Activated naive CD4-positive, alpha-beta T cell (primary cell): ENCODE results near the gene EXOC3L4.

Experiments
- DNase-seq, 4 experiments: peaks; one replicate each; lab custom pipeline; 2025; lab: John Stamatoyannopoulos, UW

EXOC3L4 gene

DNA sequence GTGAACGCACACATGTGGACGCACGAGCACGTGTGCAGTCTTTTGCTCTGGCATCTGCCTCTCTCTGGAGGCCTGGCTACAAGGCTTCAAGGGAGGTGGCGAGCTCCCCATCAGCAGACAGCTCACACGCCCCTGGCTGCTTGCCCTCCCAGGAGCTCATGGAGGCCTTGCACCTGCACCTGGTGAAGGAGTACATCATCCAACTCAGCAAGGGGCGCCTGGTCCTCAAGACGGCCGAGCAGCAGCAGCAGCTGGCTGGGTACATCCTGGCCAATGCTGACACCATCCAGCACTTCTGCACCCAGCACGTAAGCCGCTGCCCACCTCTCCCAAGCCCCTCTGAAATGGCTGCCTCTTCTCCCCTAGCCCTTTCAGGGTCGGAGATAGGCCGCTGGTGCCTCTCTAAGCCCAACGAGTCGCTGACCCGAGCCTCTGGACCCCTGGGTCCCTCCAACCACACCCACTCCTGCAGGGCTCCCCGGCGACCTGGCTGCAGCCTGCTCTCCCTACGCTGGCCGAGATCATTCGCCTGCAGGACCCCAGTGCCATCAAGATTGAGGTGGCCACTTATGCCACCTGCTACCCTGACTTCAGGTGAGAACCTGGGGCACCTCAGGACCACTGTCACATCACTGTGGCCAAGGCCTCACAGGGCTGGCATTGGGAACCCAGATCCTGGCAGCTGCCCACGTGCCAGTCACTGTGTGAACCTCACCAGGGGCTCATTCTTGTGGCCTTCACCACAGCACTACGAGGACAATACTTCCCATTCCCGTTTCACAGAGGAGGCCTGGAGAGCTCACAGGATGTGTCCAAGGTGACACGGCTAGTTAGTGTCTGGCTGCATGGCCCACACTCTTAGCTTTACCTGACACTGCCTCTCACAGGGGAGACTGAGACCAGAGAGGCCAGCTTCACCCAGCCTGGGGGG lies 39.0 kb downstream of the EXOC3L4 start:
- DNase-seq, result no peak

DNA sequence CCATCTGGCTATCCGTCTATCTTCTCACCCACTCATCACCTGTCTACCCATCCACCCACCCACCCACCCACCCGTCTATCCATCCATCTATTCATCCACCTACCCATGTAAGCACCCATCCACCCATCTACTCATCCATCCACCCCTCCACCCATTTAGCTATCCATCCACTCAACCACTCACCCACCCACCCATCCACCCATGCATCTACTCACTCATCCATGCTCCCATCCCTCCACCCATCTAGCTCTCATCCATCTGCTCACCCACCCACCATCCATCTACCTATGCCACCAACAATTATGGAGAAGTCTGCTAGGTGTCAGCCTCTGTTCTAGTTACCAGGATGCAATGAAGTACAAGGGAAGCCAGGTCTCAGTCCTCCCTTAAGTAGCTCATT lies 39.9 kb downstream of the EXOC3L4 start:
- DNase-seq, result no peak

DNA sequence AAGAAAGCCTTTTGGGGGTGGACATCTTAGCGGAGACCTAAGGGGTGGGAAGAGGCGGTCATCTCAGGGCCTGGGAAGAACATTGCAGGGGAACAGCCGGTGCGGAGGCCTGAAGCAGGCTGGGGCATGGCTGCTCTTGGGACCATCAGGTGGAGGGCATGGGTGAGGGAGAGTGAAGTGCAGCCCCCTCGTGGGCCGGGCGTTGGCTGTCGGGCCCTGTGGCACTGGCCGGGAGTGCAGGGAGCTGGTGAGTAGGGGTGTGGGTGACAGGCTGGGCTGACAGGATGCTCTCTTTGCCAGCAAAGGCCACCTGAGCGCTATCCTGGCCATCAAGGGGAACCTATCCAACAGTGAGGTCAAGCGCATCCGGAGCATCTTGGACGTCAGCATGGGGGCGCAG lies 40.4 kb downstream of the EXOC3L4 start:
- no peak for DNase-seq

DNA sequence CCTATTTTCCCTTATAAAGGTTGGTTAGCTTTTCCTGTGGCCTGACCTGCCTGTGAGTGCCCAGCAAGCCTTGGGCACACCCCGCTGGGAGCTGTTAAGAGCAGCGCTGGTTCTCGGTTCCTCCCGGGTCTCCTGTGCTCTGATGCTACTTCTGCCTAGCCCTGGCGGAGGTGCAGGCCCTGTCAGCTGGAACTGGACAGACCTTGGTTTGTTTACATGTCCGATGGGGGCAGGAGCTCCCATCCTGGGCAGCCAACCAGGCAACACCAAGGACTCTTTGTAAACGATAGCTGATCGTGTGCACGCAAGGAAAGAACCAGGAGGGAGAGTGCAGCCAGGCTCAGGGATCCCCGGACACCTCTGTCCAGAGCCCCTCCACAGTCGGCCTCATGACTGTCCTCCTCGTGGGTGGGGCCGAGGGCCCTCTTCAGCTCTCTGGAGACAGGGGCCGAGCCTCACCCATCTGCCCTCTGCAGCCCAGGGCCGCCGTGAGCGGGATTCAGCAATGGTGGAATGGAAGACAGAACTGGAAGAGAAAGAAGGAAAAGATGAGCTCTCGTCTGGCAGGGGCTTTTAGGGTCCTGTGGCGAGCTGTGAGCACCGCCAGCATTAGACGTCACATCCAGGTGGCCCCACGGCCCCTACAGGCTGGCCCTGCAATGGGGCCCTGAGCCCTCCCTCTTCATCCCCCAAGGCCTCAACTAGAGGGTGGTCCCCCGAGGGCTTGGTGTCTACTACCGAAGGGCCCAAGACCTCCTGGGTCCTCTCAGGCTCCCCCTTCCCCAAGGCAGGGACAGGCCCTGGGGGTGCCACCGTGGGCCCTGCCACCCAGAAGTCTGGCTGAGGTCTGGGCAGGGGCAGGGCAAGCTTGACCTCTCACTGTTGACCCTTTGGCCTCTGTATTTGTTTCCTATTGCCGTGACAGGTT lies 41.1 kb downstream of the EXOC3L4 start:
- no peak for DNase-seq

DNA sequence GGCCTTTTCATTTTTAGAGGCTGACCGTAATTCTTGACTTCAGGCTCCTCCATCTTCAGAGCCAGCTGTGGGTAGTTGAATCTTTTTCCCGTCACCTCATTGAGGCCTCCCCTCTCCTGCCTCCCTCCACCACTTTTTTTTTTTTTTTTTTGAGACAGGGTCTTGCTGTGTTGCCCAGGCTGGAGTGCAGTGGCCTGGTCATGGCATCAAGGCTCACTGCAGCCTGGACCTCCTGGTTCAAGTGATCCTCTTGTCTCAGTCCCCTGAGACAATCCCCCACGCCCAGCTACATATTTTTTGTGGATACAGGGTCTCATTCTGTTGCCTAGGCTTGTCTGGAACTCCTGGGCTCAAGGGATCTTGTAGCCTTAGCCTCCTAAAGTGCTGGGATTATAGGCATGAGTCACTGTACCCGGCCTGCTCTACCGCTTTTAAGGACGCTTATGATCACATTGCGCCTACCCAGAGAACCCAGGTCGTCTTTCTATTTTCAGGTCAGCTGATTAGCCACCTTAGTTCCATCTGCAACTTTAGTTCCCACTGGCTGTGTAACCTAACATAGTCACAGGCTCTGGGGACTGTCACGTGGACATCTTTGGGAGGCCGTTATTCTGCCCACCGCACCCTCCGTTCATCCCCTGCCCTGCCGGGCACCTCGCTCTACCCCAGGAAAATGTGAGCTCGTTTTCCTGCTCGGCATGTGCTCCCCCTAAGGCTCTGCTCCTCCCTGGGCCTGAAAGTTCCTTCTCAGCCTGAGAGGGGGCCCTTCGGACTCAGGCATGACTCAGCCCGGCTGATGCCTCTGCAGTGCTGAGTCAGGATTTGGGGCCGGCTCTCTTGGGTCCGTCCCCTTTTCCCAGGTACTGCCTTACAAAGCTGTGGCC lies 42.1 kb downstream of the EXOC3L4 start:
- no peak for DNase-seq

DNA sequence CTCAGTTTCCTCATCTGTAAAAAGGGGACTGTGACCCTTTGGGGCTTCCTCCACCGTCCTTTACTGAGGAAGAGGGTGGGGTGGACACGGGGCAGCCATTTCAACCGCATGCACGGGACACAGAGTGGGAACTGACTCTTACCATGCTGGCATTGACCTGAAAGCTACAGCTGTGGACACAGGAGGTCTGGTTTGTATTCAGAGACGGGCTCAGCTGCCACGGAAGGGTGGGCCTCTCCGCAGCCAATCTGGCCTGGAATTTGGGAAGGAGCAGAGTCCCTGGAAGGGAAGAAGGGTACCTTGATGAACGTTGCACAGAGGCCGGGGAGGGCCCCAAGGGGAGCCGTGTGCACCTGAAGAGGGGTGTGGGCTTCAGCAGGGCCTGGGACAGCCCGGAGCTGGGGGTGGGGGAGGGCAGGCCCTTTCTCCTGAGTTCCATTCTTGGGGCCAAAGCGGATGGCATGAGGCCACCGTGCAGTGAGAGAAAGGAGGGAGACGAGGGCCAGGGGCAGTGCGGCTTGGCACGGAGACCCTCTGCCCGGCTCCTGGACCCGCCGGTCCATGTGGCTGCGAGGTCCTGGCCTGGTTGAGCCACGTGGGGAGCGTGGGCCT lies 43.3 kb downstream of the EXOC3L4 start:
- DNase-seq, result no peak

DNA sequence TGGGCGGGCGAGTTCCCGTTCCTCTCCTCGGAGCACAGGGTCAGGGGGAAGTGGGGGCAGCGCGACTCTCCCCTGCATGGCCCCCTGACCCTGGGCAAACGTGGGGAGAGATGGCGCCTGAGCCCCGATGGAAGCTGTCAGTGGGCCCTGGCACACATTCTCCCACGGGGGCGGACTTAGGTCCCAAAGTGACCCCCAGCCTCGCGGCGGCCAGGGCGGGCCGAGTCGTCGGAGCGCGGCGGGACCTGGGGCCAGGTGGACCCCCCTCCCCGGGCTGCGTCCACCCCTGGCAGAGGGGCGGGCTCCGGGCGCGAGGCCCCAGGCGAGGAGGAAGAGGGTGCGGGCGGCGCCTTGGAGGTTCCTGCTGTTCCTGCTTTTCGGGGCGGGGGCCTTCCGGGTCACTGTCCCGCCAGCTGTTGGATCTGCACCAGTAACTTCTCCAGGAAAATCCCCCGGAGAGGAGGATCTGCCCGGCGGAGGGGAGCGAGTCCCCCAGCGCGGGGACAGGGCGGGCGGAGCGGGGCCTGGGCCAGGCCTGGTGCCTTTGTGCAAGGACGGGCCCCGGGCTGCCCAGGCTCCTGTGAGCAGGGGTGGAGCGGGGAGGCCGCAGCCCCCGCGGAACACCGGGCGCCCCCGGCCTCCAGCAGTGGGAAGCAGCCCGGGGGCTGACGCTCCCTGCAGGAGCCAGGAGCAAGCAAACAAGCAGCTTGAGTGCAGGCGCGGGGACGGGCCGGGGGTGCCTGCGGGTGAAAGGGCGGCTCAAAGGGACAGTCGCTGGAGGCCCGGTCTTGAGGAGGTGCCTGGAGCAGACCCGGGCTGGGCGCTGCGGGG lies 44.0 kb downstream of the EXOC3L4 start:
- DNase-seq, result no peak

DNA sequence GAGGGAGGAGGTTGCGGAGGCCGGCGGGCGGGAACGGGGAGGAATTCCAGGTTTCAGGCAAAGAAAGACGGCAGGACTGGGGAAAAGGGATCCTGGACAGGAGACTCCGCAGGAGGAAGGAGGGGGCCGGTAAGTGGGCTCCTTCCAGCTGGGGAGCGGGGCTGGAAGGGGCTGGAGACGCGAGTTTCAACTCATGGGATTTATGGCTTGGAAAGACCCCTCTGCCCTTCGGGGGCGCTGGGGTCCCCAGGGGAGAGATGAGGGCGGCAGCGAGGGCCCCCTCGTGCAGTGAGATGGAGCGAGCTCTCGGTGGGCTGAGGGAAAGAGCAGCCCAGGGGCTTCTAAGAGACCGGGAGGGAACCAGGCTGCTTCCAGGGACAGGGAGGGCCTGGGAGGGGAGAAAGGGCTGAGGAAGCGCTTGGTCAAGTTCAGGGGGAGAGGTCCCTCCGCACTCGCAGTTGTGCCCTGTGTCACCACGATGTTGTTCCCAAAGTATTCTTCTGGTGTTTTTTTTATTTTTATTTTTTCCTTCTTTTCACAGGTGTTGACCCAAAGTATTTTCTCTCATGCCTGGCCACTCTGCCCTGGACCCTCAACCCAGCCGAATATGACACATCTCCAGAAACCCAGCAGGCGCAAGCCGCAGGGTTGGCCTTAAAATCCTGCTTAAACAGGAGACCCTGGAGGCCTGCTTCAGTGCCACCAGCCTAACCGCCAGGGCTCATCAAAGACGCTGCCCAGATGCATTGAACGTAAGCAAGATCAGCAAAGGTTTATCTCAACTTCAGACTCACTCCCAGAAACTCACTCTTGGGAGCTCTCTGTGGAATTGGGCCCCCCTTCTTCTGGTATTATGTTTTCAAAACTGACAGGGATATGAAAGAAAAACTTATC lies 44.9 kb downstream of the EXOC3L4 start:
- no peak for DNase-seq

DNA sequence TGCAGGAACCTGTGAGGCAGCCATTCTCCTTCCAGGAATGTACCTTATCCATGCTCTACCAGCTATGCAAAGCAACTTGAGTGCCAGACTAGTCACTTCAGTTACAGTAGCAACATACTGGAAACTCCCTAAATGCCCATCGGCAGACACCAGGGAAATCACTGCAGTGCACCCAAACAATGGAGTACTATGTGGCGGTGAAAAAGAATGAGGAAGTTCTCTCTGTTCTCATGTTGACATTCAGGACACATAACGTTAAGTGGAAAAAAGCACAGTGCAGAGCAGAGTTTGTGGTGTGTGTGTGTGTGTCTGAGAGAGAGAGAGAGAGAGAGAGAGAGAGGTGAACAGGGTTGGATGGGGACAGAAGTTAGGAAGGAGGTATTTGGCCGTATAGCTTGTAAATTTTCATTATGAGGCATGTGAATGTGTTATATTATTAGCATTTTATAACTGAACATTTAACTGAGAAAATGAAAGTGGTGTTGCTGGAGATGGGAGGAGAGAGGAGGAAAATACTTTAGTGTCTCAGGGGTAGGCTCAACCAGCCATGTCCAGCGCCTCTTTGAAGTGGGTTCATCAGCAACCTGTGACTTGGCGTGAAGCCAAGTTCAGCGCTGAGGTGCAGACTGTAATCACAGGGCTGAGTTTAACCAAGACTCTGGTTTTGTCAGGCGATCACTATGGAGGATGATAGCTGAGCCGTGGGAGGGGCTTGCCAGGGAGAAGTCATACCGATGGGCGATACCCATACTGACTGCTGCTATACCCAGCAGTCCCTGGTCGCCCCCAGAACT lies 46.0 kb downstream of the EXOC3L4 start:
- no peak for DNase-seq

DNA sequence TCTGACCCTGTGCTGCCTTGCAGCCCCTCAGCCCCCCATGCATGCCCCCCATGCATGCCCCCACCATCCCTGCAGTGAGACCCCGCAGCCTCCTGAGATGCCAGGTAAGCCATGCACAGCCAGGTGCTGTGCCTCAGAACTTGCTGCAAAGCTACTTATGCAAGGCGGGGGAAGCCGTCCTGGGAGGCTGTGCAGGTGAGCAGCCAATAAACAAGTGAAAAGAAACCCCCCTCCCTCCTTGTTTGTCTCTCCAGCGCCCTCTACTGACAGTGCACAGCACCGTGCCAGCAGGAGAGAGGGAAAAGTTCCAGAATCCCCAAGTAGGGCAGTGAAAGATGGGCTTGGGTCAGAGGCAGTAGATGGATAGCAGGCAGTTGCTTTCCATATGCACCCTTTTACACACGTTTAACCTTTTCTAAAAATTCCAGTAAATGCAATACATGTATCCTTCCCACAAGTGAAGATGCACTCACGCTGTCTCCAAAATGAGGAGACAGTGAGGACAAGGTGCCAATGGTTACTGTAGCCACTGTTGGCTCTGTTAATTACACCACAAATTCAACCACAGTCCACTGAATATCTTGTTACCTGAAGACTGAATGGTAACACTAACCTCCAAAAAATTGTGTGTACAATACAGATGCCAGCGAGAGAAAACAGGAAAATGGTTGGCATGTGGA lies 46.7 kb downstream of the EXOC3L4 start:
- no peak for DNase-seq

DNA sequence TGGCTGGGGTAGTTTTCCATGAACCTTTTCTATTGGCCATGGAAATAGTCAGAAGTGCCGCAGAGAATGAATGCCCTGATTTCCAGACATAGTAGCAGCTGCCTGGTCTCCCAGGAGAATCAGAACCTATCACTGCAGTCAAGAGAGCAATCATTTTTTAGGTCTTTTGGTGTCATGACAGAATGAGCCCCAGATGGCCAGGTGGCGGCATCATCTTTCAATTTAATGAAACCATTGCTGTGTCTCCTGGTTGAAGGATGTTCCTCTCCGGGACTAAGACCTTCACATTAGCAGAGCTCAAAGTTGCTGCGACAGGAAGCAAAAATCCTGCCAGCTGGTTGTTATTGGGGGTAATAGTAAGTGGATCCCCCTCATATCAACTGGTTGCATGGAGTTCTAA lies 47.5 kb downstream of the EXOC3L4 start:
- DNase-seq, result no peak

DNA sequence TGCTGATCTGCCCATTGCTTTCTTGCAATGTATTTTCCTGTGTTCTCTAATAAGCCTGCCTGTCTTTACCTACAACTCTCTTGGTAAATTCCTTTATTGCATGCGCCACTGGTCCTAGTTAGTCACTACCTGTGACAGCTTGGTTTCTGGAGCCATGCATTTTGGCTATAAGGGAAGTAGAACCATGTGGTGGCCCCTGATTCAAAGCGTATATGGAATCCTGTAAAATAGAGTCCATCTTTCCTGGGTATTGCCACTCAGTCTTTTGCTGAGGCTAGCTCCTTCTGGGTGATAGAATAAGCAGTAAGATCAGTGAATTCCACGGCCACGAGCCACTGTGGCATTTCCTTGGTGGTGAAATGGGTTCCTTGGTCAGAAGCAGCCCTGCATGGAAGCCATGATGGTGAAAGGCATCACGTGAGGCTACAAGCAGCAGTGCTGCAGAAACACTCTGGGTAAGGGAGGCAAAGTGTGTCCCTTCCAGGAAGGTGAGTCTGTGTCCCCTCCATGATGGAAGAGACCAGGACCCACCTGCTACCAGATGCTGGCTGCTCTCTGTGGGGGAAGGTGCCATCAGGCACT lies 48.3 kb downstream of the EXOC3L4 start:
- no peak for DNase-seq

DNA sequence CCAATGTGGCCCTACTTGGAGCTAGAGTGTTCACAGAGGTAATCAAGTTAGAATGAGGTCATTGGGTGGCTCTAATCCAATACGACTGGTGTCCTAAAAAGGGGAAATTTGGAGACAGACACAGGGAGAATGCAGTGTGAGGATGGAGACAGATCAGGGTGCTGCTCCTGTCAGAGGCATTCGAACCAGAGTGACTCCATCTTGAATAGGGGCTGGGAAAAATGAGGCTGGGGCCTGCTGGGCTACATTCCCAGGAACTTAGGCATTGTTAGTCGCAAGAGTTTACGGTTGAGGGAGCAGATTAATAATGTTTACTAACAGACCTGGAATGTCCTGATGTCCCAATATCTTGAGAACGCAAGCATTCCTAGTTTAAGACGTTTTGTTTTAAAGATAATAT lies 49.0 kb downstream of the EXOC3L4 start:
- DNase-seq, result no peak

DNA sequence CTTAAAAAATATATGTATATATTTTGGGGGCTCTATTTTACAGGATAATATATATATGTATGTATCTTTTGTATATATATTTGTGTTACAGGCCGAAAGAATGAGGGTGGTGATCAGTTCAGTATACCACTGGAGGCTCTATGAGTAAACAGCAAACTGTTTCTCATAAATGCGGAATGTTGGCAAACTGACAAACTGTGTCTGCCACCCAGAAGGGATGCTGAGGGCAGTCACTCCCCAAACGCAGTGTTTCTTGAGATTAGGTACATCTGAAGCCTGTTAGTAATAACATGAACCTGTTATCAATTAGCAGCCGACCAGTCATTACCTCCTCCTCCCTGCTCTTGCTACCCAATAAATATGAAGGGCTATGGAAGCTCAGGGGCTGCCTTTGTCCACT lies 49.6 kb downstream of the EXOC3L4 start:
- no peak for DNase-seq

DNA sequence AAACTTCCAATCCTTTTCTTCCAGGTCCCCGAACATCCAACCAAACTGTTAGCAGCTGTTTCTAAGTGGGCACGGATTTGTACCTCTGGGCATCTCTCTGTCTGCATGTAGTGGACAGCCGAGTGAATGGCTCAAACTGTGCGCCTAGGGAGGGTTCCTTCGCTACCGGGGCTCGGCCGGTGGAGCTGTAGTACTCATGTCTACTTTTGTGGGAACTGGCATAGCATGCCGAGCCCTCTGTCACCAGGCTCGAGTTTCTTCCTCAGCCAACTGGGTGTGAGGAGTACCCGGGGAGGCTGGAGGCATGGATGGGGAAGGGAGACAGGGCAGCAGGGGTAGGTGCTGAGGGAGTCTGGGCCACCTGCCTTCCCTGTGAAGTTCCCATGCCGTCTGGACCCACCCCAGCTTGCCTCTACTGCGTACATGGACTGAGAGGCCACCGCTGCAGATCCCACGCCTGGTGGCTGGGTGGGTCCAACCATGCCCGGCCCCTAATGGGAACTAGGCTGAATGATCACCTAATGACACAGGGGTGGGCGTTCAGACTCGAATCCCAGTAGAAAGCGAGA lies 51.7 kb downstream of the EXOC3L4 start:
- no peak for DNase-seq

DNA sequence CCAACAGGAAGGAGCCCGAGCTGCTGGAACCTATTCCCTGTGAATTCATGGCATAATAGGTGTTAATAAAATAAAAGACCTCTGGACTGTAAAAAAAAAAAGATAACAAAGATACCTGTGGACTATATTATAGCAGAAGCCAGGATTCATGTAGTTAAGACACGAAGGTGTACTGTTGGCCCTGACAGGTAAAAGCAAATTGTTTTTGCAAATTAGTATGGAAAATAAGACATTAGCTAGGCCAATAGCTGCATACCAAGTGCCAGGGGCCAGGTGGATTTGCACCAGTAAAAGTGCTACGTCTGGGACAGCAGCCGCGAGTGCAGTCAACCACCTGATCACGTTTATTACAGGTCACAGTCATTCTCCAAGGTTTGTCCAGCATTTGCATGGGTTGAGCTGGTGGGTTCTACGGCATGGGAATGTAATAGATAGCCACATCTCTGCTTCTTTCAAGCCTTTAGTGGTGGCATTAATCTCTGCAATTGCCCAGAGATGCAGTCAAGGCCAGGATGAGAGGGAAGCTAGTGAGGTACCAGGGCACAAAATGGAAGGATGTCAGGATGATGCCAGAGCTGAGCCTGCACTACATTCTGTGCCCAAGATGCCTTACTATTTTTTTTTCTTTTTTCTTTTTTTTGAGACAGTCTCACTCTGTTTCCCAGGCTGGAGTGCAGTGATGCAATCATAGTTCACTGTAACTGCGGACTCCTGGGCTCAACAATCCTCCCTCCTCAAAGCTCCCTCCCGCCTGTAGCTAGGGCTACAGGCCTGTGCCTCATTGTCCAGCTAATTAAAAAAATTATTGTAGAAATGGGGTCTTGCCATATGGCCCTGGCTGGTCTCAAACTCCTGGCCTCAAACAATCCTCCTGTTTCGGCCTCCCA lies 55.1 kb downstream of the EXOC3L4 start:
- DNase-seq, result no peak
